ENCODE measurements around the gene TTLL11.

DNA sequence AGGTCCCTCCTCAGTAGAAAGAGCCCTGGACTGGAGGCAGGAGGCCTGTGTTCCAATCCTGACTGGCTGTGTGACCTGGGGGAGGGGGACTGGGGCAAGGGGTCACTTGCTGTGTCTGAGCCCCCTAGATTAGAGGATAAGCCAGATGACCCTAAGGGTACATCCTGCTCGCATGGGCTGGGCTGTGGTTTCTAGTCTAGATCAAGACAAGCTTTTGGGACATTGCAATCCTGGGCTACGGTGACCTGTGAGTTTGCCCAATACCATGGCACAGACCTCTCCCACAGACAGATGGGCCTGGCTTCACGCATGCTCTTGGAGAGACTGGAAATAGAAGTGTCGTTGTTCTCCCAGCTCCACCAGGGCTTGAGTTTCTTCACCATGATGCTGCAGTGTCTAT, 39.4 kb upstream of the TTLL11 start:
- TF ChIP-seq FOXM1 (IDR thresholded peaks at IDR 0.05; ENCODE audit: borderline replicate concordance, low read depth): no peak
- TF ChIP-seq TEAD4 (IDR thresholded peaks at IDR 0.05): no peak
- TF ChIP-seq, protein P1, sequence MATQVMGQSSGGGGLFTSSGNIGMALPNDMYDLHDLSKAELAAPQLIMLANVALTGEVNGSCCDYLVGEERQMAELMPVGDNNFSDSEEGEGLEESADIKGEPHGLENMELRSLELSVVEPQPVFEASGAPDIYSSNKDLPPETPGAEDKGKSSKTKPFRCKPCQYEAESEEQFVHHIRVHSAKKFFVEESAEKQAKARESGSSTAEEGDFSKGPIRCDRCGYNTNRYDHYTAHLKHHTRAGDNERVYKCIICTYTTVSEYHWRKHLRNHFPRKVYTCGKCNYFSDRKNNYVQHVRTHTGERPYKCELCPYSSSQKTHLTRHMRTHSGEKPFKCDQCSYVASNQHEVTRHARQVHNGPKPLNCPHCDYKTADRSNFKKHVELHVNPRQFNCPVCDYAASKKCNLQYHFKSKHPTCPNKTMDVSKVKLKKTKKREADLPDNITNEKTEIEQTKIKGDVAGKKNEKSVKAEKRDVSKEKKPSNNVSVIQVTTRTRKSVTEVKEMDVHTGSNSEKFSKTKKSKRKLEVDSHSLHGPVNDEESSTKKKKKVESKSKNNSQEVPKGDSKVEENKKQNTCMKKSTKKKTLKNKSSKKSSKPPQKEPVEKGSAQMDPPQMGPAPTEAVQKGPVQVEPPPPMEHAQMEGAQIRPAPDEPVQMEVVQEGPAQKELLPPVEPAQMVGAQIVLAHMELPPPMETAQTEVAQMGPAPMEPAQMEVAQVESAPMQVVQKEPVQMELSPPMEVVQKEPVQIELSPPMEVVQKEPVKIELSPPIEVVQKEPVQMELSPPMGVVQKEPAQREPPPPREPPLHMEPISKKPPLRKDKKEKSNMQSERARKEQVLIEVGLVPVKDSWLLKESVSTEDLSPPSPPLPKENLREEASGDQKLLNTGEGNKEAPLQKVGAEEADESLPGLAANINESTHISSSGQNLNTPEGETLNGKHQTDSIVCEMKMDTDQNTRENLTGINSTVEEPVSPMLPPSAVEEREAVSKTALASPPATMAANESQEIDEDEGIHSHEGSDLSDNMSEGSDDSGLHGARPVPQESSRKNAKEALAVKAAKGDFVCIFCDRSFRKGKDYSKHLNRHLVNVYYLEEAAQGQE (IDR thresholded peaks at IDR 0.05; ENCODE audit: low read depth): no peak
- no peak for TF ChIP-seq RAD21 (IDR thresholded peaks at IDR 0.05; ENCODE audit: low read depth)
- TF ChIP-seq CREB1 (IDR thresholded peaks at IDR 0.05; ENCODE audit: low read depth): no peak
- no peak for TF ChIP-seq TAF1 (IDR thresholded peaks at IDR 0.05; ENCODE audit: low read depth)
- TF ChIP-seq, protein P2, sequence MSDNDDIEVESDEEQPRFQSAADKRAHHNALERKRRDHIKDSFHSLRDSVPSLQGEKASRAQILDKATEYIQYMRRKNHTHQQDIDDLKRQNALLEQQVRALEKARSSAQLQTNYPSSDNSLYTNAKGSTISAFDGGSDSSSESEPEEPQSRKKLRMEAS (IDR thresholded peaks at IDR 0.05): no peak
- no peak for TF ChIP-seq EGR1 (IDR thresholded peaks at IDR 0.05)
- TF ChIP-seq, protein P3, sequence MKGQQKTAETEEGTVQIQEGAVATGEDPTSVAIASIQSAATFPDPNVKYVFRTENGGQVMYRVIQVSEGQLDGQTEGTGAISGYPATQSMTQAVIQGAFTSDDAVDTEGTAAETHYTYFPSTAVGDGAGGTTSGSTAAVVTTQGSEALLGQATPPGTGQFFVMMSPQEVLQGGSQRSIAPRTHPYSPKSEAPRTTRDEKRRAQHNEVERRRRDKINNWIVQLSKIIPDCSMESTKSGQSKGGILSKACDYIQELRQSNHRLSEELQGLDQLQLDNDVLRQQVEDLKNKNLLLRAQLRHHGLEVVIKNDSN (IDR thresholded peaks at IDR 0.05): no peak
- no peak for TF ChIP-seq EP300 (IDR thresholded peaks at IDR 0.05; ENCODE audit: borderline replicate concordance)

Measured in Ishikawa (cell line).